GM10266 (cell line): ENCODE measurements around the gene OR5B12.

Experiments used
- DNase-seq: peaks from one replicate; pipeline ENCODE4 v3.0.0; 2012; ENCODE audit errors: extremely low spot score
- CTCF ChIP-seq: IDR thresholded peaks from 2 replicates; pipeline ENCODE4 v1.5.1; 2012; ENCODE audit warnings: mild to moderate bottlenecking, low read depth; ENCODE audit not compliant: control insufficient read depth, insufficient read depth; ENCODE audit errors: missing control alignments

Gene OR5B12

DNA sequence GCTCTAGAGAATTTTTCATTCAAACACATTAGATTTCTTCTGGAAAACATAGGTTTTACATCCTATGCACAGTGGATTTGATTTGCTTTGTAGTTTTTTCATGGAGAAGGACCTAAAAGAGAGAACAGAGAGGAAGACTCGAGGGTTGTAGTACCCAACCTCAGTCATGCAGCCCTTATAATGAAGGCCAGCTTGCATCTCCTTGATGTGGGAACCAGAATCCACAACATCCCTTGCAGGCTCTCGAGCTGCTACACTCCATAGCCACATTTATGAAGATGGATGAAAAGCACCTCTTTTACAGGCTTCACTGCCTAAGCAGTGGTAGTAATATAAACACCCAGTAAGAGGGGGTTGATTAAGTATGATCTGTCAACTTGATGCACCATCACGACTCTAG is 9.5 kb upstream of the OR5B12 start:
- TF ChIP-seq CTCF: no peak
- no peak for DNase-seq

DNA sequence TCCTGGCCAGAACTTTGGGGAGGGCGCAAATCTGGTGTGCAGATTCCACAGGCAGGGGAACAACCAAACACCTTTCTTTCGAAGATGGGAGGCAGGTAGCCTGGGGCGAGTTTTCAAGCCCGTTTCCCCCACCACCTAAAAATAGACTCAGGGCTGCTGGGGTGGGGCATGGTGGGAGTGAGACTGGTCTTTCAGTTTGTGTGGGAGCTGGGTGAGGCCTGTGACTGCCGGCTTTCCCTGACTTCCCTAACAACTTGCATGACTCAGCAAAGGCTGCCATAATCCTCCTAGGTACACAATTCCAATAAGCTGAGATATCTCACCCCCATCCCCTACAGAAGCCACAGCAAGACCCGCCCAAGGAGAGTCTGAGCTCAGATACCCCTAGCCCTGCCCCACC is 4.3 kb upstream of the OR5B12 start:
- DNase-seq: no peak
- TF ChIP-seq CTCF: no peak

DNA sequence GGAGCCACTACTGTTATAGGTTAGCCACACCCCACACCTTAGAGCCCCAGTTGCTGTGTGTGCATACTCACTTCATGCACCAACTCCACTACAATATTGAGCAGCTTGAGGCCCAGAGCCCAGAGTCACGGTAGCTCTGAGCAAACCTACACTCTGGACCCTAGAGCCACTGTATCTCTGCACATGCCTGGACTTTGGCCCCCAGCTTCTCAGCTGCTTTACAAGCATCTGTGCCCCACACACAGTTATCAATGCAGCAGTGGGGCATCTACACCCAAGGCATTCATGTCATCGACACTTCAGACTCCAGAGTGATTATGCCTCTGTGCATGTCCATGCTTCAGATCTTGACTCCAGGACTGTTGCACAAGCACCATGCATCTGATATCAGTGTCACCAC is 2.3 kb upstream of the OR5B12 start:
- TF ChIP-seq CTCF: no peak
- DNase-seq: no peak

- DNase-seq: no peak
- no peak for TF ChIP-seq CTCF
These were observed 3.5 kb downstream of the OR5B12 start for GRCh38 chr11:58438486-58438885.

DNA sequence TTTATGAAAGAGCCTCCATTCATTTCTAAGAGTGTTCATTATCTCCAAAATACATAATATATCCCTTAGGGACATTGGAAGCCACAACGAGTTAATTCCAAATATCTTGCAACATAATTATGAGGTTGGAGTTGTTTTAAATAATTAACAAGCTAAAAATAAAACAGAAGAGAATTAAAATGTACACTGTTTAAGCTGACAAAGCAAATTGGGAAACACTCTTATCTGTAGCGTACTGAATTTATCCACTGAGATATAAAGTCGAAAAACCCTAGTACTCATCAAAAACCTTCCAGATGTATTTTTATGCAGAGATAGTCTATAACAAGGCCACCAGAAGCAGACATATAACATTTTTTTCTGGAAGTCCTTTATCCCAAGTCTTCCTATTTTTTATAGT is 7.8 kb downstream of the OR5B12 start:
- TF ChIP-seq CTCF: no peak
- no peak for DNase-seq

DNA sequence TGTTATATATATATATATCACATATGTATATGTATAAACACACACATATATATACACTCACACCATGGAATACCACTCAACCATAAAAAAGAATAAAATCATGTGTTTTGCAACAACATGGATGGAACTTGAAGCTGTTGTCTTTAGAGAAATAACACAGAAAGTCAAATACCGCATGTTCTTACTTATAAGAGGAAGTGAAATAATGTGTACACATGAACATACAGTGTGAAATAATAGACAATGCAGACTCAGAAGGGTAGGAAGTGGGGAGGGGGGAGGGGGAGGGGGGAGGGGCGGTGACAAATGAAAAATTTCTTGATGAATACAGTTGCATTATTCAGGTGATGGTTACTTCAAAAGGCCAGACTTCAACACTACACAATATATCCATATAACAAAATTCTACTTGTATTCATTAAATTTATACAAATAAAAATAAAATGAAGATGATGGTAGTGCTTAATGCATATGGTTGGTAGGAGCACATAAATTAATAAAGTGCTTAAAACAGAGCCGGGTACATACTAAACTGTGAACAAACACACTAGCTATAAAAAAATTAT is 8.3 kb downstream of the OR5B12 start:
- no peak for TF ChIP-seq CTCF
- no peak for DNase-seq

DNA sequence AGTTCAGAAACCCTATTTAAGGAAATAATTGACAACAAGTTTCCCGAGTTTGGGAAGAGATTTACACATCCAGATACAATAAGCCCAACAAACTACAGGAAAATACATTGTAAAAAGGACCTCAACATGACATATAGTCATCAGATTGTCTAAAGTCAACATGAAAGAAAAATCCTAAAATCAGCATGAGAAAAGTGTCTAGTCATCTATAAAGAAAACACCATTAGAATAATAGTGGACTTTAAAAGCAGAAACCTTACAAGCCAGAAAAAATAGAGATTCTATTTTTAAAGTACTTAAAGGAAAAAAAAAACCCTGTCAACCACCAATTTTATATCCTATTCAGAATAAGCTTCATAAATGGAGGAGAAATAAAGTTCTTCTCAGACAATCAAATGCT is 12.8 kb downstream of the OR5B12 start:
- DNase-seq: no peak

More for the DNA sequence above, 12.8 kb downstream of the OR5B12 start:
- TF ChIP-seq CTCF: no peak
